HG02763 (cell line): Measurements from ENCODE around the gene LILRB2.
"Not testable (repeated sequence)": the region's sequence is repeated elsewhere in the genome, so short reads cannot be mapped to it uniquely, and the experiment has no call there.

Source experiments
- ATAC-seq: cut with Tn5 transposase; IDR thresholded peaks from one replicate; pipeline ENCODE4 v1.9.1; 2021; ENCODE audit warnings: mild to moderate bottlenecking, moderate library complexity; ENCODE audit not compliant: unreplicated experiment

The LILRB2 gene

DNA sequence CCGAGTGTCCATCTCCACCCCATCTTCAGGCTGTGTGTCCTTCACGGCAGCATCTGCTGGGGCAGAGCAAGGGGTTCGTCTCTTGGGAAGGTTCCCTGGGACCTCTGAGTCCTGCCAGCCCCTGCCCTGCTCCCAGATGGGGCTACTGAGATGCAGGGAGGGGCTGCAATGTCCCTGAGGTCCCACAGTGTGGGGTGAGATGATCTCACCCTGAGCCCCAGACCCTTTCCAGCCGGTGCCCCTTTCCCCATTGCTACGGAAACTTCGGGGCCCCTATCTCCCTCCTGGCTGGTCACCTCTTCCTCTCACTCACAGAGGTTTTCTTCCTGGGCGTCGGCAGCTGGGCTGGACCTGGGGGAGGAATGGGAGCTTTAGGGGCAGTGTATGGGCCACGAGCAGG lies 5.0 kb downstream of the LILRB2 start:
- no peak for ATAC-seq

DNA sequence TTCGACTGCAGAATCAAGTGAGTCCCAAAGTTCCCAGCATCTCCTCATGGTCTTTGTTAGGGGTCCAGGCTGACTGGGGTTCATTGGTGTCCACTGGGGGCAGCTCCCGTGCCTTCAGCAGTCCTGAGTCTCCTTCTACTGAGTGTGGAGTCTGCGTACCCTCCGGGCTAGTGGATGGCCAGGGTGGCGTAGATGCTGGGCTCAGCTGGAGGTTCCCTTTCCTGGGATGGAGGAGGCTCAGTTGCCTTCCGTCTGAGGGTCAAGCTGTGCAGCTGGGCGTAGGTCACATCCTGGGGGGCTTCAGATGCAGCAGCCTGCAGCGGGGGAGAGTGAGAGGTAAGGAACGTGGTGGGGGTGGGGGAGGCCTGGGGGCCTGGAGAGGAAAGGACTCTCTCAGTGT lies 6.4 kb downstream of the LILRB2 start:
- not testable (repeated sequence) for ATAC-seq

DNA sequence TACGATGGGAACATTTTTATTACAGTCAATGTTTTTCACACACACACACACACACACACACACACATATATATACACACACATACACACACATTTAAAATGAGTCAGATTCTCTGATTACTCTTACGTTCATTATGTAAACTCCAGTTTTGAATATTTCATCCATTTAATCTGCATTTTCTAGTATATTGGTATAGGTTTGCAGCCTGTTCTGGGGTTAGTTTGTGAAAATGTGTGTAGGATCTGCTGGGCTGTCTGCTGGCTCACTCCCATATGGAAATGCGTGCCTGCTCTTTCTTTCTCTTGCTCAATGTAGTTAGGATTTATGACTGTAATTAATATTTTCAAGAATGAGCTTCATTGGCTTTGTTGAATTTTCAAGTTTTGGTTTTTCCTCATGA lies 7.1 kb downstream of the LILRB2 start:
- ATAC-seq: no peak

DNA sequence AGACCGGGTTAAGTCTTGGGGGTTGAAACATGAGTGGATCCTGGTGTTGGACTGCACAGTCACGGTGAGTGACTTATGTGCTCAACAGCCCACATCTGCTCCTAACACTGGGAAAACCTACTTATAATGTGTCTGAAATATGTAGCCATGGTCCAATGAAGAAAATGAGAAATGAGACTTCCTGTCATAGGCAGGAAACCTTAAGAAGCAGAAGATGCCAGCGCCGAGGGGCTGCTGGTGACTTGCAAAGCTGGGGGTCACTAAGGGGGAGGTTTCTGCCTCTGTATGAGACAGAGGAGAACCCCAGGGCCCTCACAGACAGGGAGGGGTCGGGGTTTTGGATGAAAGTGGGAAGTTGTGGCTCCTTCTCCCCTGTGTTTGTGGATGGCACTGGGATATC lies 8.7 kb downstream of the LILRB2 start:
- ATAC-seq: not testable (repeated sequence)

DNA sequence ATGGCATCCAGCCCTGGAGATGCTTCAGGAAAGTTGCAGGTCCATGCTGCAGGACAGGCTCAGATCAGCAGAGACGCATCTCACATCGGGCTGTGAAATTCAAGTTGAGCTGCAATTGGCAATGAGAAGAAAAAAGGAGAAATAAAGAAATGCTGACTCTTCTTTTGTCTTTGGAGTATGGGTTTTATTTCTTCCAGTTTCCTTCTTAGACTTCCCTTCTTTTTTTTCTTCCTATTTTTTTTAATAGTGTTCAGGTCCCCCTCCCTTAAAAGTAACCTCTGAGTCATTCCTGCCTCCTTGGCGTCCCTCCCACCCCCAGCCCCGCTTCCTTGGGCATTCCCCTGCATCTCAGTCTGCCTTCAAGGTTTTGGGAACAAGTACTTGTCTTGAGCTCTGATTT lies 9.3 kb downstream of the LILRB2 start:
- not testable (repeated sequence) for ATAC-seq

DNA sequence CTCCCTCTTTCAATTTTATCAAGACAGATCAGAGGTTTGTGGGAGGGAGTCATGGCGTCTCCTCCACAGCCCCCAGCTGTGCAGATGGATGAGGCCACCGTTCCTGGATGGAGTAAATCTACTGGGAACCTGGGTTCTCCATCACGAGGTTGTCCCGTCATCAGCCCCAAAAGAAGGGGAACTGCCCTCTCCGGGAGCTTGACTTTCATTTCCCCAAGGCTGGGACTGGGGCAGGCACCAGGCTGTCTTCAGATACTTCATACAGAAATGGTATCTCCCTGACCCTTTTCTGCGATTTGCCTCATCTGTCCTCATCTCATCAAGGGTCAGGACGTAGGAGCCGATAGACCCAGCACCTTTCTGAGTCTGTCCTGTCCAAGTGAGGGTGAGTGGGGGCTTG lies 9.8 kb downstream of the LILRB2 start:
- no peak for ATAC-seq

DNA sequence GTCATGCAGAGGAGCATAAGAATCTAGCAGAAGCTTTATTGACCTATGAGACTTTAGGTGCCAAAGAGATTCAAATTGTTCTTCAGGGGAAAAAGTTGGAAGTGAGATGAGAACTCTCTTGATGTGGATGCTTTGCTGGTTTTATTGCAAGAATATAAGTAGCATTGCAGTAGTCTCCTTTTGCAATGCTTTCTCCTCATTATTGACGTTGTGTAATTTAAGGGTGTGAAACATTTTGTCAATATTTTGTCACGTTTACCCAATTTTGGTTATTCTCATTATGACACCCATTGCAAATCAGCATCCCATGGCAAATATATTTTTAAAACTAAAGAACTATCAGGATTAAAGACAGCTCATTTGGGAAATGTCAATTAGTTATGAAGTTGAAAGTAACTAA lies 12.0 kb downstream of the LILRB2 start:
- no peak for ATAC-seq

DNA sequence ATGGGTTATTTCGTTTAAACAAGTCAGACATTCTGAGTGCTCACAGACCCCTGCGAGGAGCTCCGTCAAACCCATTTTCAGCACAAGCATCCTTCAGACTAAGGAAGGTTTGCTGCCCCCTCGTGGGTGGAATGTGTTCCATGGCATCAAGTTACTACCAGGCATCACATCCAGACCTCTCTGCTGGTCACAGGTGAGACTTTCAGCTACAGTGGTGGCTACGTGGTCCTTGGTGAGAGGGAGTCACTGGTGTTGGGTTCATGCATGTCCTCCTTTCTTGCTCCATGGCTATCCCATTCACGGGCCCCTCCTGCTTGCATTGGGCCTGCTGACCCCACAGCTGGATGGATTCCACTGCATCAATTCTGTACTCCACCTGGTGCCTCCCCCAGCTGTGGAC lies 14.8 kb downstream of the LILRB2 start:
- ATAC-seq: no peak

DNA sequence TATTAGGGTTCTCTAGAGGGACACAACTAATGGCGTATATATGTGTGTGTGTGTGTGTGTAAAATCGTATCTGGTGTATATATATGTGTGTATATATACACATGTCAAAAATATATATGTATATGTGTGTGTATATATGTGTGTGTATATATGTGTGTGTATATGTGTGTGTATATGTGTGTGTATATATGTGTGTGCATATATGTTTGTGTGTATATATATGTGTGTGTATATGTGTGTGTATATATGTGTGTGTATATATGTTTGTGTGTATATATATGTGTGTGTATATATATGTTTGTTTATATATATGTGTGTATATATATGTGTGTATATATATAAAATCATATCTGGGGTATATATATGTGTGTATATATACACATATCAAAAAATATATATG lies 18.4 kb downstream of the LILRB2 start:
- no peak for ATAC-seq

DNA sequence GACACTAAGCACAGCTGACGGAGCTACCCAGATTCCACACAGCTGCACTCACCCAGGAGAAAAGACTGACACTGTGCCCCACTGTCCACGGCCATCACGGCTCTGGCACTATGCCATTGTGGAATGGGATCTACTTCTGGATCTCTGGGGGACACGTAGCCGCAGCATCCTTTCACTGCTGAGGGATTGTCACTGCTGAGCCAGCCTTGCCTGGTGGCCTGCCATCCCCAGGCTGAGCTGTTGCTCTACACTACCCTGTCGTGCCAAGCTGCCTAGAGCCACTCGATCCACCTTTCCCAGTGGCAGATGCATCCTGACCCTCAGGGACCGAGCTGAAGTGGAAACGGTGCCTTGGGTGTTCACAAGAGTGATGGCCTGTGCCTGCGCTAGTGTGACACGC lies 18.8 kb downstream of the LILRB2 start:
- no peak for ATAC-seq

DNA sequence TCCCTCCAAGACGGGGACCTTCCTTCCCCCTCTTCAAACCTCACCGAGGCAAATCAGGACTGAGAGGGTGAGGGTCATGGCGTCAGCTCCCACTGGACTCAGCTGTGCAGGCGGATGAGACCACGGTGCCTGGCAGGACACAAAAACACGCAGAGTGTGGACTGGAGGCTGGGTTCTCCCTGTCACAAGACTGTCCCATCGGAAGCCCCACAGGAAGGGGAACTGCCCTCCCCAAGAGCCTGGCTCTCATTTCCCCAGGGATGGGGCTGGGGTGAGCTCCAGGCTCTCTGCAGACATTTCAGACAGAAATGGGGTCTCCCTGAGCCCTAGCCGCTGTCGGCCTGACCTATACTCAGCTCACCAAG lies 23.8 kb downstream of the LILRB2 start, which contains the start of gene LILRB5:
LILRB5 (minus strand) TSS at position 158 of the 365 bp plus-strand sequence; CDS start at position 78, 80 bp downstream.
- ATAC-seq: no peak

DNA sequence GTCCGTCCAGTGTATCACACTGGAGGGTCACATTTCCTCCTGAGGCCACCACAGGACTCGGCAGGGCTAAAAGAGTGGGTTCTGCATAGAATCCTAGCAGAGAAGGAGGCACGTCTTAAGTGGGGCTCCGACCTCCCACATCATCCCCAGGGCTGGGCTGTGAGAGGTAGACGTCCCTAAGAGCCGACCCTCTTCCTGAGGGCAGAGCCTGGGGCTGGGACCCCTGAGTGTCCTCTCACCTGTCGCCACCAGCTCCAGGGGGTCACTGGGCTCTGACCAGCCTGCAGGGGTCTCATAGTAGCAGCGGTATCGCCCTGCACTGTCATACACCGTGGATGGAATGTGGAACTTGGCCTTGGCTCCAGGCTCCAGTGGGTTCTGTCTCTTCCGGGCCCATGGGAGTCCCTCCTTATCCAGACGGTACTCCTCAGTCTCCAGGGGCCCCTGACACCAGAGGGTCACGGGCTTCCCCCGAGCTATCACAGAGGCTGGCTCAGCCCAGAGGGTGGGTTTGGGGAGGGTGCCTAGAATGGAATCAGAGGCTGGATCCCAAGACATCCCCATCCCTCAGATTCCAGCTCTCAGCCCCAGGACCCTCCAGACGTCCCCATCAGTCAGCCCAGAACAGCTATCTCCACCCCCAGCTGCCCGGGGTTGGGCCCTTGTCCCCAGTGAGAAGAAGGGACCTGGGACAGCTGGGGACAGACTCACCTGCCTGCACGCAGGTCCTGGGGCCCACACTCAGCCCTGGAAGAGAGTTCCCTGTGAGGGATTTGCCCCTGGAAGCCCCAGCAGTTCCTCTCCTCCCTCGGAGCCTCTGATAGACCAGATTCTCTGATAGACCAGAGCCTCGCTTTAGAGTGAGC lies 24.4 kb downstream of the LILRB2 start:
- ATAC-seq: no peak

DNA sequence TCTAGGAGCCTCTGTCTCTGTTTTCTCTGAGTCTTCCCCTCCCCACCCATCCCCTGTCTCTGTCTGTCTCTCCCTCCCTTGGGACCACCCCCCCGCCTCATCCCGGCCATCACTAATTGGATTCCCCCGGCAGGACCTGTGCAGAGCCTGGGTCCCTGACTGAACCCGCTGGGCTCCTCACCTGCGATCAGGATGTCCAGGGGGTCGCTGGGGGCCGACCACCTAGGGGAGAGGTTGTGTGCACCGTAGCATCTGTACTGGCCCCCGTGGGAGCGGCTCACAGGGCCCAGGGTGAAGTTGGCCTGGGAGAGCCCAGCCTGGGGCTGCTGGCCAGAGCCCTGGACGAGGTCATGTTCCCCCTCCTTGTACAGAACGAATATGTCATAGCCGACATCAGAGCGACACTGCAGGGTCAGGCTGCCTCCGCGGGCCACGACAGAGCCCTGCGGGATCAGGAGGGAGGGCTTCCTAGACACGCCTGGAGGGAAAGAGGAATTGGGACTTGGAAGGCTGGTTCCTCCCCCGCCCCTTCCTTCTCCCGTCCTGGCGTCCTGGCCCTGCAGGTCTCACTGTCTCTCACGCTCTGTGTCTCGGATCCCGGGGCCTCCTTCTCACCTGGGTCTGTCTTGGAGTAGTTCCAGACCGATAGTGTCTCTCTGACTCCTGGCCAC lies 25.7 kb downstream of the LILRB2 start:
- ATAC-seq: no peak

DNA sequence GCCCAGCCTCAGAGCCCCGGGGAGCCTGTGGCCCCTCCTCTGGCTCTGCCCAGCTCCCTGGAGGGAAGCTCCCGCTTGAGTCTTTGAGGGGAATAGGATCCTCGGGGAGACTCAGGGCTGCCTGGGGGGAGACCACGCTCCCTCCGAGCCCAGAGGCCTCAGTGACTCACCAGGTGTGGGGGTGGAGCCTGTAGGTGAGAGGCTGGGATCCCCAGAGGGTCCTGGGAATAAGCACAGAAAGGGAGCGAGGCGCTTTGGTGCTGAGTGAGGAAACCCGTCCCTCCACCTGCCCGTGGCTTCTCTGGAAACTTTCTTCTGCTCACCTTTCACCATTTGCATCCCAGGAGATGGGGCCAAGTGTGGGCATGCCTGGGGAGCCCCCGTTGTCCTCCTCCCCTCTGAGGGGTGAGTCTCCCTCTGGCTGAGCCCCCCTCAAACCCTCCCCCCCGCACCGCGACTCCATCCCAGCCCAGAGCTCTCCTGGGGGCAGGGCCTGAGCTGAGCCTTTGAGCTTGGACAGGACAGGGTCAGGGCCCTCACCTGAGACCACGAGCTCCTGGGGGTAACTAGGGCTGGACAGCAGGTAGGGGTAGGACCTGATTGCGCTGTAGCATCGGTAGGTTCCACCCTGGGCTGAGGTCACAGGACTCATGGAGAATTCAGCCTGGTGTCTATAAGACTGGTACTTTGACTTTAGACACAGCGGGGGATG lies 26.6 kb downstream of the LILRB2 start:
- no peak for ATAC-seq

DNA sequence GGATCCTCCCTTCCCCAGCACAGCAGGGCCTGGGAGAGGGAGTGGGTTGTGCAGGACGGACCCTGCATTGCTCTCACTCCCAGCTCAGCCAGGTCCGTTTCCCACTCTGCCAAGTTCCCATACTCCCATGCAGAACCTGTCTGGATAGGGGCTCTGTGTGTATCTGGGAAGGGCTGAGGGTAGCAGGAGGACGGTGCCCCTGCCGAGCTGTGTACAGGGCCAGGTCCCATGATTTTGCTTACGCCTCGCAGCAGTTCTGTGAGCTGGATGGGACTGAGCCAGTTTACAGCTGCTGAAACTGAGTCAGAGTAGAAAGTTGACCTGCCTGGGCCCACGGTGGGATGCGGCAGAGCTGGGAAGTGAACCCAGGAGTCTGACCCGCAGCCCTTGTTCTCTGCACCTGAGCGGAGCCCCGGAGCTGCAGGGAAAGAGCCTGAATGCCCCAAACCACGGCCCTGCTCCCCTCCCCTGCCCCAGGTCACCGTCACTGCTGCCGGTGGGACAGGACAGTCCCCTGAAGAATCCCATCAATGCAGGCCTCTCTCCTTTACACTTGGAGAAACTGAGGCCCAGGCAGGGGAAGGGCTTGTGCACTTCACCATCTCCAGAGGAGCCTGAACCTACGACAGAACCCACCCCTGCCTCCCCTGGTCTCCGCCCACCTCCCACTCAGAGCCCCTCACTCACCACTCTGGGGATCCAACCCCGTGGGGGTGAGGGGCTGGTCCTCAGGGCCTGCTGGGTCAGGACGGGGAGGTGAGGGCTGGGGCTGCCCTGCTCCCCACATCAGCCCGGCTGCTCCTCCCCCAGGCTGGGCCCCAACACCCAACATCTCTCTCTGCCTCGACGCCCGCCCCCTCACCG lies 27.3 kb downstream of the LILRB2 start:
- ATAC-seq: no peak

DNA sequence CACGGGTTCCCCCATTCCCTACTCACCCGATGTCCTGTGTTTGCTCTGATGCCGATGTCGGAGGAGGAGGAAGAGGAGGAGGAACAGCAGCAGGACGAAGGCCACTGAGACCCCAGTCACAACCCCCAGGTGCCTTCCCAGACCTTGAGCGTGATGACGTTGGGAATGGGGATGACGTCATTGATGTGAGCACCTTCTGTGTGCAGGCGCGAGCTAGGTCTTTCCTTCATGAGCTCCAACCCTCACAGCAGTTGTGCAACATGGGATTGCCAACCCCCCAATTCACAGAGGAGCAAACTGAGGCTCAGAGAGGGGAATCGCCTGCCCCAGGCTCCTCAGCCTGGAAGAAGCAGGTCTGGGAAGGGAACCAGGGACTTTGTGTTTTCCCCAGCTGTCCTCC lies 28.1 kb downstream of the LILRB2 start:
- ATAC-seq: no peak

DNA sequence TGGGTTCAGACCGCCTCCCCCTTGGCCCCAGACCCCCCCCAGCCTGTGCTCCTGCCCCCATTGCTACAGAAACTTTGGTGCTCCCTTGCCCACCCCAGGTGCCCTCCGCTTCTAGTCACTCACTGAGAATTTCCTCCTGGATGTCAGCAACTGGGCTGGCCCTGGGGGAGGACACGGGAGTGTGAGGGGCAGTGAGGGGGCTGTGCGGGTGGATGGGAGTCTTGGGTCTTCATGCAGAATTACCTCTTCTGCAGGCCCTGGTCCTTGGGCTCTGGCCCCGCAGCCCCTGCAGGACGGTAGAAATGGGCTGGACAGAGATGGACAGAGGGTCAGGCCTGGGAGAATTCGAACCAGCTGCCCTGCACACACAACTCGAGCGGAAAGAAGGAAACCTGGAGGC lies 28.7 kb downstream of the LILRB2 start:
- no peak for ATAC-seq

DNA sequence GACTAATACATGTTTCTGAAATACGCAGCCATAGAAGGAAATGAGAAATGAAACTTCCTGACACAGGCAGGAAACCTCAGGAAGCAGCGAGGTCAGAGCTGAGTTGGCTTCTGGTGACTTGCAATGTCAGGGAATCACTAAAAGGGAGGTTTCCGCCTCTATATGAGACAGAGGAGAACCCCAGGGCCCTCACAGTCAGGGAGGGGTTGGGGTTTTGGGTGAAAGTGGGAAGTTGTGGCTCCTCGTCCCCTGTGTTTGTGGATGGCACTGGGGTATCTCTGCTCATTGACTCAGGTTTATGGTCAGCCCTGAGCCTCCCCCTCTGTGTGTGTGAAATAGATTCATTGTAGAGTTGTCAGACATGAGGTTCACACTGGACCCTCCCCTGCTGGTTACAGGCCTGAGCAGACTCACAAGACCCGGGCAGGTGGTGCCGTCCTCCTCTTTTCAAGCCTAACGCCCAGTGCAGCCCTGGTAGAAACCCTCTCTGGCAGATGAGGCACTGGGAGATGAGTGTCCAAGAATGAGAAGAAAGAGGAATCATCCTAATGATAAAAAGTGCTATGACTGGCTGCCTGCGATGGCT lies 32.8 kb downstream of the LILRB2 start:
- no peak for ATAC-seq

DNA sequence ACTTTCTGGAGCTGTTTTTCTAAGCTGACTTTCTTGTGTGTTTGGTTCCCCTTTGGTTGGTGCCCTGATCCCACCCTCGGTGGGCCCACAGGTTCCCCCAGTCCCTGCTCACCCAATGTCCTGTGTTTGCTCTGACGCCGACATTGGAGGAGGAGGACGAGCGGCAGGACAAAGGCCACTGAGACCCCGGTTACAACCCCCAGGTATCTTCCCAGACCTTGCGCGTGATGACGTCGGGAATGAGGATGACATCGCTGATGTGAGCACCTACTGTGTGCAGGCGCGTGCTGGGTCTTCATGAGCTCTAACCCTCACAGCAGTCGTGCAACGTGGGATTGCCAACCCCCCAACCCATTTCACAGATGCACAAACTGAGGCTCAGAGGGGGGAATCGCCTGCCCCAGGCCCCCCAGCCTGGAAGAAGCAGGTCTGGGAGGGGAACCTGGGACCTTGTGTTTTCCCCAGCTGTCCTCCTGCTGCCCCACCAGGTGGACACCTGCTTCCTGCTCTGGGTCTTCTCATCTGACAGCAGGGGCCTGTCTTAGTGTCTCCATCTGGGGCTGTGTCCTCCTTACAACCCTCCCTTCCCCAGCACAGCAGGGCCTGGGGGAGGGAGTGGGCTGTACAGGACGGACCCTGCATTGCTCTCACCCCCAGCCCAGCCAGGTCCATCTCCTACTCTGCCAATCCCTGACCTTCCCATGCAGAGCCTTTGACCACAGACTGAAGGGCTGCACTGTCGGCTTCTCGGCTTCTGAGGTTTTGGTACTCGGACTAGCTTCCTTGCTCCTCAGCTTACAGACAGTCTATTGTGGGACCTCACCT lies 33.6 kb downstream of the LILRB2 start:
- no peak for ATAC-seq

DNA sequence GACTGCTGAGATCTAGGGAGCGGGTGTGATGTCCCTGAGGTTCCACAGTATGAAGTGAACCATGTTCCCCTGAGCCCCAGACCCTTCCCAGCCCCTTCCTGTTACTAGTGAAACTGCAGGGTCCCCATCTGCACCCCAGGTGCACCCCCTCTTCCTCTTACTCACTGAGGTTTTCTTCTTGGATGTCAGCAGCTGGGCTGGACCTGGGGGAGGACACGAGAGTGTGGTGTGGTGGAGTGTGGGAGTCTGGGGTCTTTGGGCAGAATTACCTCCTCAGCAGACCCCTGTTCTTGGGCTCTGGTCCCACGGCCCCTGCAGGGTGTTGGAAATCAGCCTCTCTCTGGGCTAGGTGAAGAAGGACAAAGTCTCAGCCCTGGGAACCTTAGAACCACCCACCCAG lies 35.0 kb downstream of the LILRB2 start:
- no peak for ATAC-seq
